ENCODE results near the gene SLC40A1. TPM values are rescaled to one million over a fixed set of nuclear protein-coding genes. Genes with fewer than 3 reads are reported as not detected.

Gene SLC40A1
- total and polyA plus RNA-seq, 2 of the 13 experiments (the other 11 are each of a cell fraction or from before 2014, with no cell fraction given): 10.6 to 24.9 TPM

DNA sequence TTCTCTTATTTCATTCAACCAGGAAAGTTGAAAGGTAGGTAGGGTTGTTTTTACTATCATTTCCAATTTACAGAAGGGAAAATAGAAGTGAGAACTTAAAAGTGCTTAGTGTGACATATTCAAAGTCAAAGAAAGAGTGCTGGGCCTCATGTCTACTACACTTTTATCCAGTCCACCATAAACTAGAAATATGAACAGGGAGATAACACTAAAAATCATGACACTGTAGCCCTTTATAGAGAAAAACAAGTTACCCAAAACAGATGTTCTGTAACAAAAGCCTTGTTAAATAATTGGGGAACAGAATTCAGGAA lies 20.4 kb downstream of the SLC40A1 start (continued):
- TF ChIP-seq, protein P1, sequence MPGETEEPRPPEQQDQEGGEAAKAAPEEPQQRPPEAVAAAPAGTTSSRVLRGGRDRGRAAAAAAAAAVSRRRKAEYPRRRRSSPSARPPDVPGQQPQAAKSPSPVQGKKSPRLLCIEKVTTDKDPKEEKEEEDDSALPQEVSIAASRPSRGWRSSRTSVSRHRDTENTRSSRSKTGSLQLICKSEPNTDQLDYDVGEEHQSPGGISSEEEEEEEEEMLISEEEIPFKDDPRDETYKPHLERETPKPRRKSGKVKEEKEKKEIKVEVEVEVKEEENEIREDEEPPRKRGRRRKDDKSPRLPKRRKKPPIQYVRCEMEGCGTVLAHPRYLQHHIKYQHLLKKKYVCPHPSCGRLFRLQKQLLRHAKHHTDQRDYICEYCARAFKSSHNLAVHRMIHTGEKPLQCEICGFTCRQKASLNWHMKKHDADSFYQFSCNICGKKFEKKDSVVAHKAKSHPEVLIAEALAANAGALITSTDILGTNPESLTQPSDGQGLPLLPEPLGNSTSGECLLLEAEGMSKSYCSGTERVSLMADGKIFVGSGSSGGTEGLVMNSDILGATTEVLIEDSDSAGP (CRISPR knock-in tag; IDR thresholded peaks at IDR 0.05; ENCODE audit: borderline replicate concordance): no peak
- TF ChIP-seq, protein P2, sequence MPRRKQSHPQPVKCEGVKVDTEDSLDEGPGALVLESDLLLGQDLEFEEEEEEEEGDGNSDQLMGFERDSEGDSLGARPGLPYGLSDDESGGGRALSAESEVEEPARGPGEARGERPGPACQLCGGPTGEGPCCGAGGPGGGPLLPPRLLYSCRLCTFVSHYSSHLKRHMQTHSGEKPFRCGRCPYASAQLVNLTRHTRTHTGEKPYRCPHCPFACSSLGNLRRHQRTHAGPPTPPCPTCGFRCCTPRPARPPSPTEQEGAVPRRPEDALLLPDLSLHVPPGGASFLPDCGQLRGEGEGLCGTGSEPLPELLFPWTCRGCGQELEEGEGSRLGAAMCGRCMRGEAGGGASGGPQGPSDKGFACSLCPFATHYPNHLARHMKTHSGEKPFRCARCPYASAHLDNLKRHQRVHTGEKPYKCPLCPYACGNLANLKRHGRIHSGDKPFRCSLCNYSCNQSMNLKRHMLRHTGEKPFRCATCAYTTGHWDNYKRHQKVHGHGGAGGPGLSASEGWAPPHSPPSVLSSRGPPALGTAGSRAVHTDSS (CRISPR knock-in tag; conservative IDR thresholded peaks at IDR 0.05): no peak

DNA sequence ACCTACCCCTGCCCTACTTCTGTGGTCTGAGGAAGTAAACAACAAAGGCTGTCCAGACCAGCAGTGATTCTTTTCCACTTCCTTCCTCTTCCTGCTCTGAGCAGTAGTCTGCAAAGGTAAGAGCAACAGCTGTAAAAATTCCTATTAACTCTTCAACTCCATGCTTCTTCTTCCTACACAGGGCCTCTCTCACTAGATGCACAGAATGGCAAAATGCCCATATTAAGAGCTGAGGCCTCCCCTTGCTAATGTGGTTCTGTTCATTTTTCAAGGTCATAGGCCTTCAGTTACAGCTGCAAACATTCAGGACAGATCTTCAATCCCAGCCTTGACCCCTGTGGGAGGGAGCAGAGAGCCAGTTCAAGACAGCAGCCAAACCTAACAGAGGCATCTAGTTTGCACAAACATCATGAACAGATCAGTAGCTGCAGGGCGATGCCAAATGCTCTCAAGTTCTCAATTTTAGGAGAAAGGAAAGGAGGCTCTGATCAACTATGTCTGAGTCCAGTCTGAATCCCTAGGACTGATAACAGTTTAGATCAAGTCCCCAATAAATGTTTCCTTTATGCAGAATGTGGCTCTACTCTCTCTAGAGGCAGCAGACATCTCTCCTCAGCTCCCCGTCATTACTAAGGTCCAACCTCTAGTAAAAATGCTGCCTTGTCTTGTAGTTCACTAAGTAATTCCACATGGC lies 20.9 kb downstream of the SLC40A1 start:
- peaks cover 7 to 8% of the 10 kb centered on the region in 2 experiments; a peak in 4 of 5 replicates for H3K36me3 ChIP-seq (replicated peaks in 1 of 2; ENCODE audit: control insufficient read depth in 1 of 2, insufficient read depth in 2 of 2, low read length in 2 of 2)
- H3K27me3 ChIP-seq (ENCODE audit: control insufficient read depth in 1 of 2, insufficient read depth in 2 of 2, low read length in 2 of 2): no peaks in the 10 kb centered on the region
- TF ChIP-seq ISL2 (CRISPR knock-in tag; IDR thresholded peaks at IDR 0.05) (no peak), ZNF12 (CRISPR knock-in tag; IDR thresholded peaks at IDR 0.05) (peak; percentile 47; the same call in 1 of the 2 replicates), MAZ (IDR thresholded peaks at IDR 0.05; ENCODE audit: borderline replicate concordance, low read depth, low read length) (no peak), MAZ (CRISPR knock-in tag; IDR thresholded peaks at IDR 0.05; ENCODE audit: low read depth) (no peak)
- TF ChIP-seq, protein P3, sequence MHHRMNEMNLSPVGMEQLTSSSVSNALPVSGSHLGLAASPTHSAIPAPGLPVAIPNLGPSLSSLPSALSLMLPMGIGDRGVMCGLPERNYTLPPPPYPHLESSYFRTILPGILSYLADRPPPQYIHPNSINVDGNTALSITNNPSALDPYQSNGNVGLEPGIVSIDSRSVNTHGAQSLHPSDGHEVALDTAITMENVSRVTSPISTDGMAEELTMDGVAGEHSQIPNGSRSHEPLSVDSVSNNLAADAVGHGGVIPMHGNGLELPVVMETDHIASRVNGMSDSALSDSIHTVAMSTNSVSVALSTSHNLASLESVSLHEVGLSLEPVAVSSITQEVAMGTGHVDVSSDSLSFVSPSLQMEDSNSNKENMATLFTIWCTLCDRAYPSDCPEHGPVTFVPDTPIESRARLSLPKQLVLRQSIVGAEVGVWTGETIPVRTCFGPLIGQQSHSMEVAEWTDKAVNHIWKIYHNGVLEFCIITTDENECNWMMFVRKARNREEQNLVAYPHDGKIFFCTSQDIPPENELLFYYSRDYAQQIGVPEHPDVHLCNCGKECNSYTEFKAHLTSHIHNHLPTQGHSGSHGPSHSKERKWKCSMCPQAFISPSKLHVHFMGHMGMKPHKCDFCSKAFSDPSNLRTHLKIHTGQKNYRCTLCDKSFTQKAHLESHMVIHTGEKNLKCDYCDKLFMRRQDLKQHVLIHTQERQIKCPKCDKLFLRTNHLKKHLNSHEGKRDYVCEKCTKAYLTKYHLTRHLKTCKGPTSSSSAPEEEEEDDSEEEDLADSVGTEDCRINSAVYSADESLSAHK (CRISPR knock-in tag; IDR thresholded peaks at IDR 0.05; ENCODE audit: borderline replicate concordance): no peak
- TF ChIP-seq, protein P4, sequence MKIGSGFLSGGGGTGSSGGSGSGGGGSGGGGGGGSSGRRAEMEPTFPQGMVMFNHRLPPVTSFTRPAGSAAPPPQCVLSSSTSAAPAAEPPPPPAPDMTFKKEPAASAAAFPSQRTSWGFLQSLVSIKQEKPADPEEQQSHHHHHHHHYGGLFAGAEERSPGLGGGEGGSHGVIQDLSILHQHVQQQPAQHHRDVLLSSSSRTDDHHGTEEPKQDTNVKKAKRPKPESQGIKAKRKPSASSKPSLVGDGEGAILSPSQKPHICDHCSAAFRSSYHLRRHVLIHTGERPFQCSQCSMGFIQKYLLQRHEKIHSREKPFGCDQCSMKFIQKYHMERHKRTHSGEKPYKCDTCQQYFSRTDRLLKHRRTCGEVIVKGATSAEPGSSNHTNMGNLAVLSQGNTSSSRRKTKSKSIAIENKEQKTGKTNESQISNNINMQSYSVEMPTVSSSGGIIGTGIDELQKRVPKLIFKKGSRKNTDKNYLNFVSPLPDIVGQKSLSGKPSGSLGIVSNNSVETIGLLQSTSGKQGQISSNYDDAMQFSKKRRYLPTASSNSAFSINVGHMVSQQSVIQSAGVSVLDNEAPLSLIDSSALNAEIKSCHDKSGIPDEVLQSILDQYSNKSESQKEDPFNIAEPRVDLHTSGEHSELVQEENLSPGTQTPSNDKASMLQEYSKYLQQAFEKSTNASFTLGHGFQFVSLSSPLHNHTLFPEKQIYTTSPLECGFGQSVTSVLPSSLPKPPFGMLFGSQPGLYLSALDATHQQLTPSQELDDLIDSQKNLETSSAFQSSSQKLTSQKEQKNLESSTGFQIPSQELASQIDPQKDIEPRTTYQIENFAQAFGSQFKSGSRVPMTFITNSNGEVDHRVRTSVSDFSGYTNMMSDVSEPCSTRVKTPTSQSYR (CRISPR knock-in tag; IDR thresholded peaks at IDR 0.05; ENCODE audit: borderline replicate concordance): no peak
- TF ChIP-seq, protein P5, sequence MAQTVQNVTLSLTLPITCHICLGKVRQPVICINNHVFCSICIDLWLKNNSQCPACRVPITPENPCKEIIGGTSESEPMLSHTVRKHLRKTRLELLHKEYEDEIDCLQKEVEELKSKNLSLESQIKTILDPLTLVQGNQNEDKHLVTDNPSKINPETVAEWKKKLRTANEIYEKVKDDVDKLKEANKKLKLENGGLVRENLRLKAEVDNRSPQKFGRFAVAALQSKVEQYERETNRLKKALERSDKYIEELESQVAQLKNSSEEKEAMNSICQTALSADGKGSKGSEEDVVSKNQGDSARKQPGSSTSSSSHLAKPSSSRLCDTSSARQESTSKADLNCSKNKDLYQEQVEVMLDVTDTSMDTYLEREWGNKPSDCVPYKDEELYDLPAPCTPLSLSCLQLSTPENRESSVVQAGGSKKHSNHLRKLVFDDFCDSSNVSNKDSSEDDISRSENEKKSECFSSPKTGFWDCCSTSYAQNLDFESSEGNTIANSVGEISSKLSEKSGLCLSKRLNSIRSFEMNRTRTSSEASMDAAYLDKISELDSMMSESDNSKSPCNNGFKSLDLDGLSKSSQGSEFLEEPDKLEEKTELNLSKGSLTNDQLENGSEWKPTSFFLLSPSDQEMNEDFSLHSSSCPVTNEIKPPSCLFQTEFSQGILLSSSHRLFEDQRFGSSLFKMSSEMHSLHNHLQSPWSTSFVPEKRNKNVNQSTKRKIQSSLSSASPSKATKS (CRISPR knock-in tag; IDR thresholded peaks at IDR 0.05): no peak

More for the DNA sequence above, 20.9 kb downstream of the SLC40A1 start:
- Histone ChIP-seq H3K4me3 (replicated peaks in 1 of 3; ENCODE audit: insufficient read depth in 1 of 3, low read depth in 2 of 3, low read length in 3 of 3) (no peak overlapping the region), H3K27ac (ENCODE audit: extremely low read length, insufficient read depth, low read length) (peak overlapping the region; percentile 34), H2AFZ (ENCODE audit: low read length) (no peak overlapping the region), H3K9ac (ENCODE audit: insufficient read depth, low read depth, low read length) (no peak overlapping the region), H3K4me1 (ENCODE audit: insufficient read depth, low read length) (peaks cover 56% of the 10 kb centered on the region), H3K9me3 (ENCODE audit: low read length) (no peaks in the 10 kb centered on the region), H3K4me2 (ENCODE audit: low read depth, low read length) (peak overlapping the region; percentile 34), H3K79me2 (ENCODE audit: insufficient read depth, low read length) (no peaks in the 10 kb centered on the region), H4K20me1 (ENCODE audit: insufficient read depth, low read length) (no peaks in the 10 kb centered on the region)
- no peak for DNase-seq (ENCODE audit: low spot score)
- POLR2A ChIA-PET: interaction anchor here (0.5 to 3.1 kb wide), 4 partner anchors 18 to 119 kb away, joined by 3 to 26 read pairs (median 3); partner anchors contain the start of gene SLC40A1
- peak; percentile 78 for ATAC-seq
- intact Hi-C loops (cut with micrococcal nuclease; ENCODE audit: unreplicated experiment) (loop anchor here (5.0 kb wide), 2 partner anchors 37 to 52 kb away; no protein-coding TSS in a partner anchor), in situ Hi-C loops (cut with HindIII; ENCODE audit: extremely low pct_ligation_motif_present, low pct_unique_long_range_greater_than_20kb) (no loop called here)
- FAIRE-seq: no peak
- no TSS peak for BruUV-seq (replicated peaks)
- WGBS (ENCODE audit: low lambda C conversion rate): 92% methylated on average over 2 of the region's 2 CpGs
- CTCF ChIA-PET (ENCODE audit: low intra/inter-chr PET ratio, low total read pairs): no interaction called here
